Measurements from ENCODE around the gene NIPBL. TPM values are rescaled to one million over a fixed set of nuclear protein-coding genes. Genes with fewer than 3 reads are reported as not detected.
A peak's percentile ranks its signal among the peaks of the same experiment; 100 is the strongest.

NIPBL gene
- total and polyA plus RNA-seq, 2 of the 13 experiments (the other 11 are each of a cell fraction or from before 2014, with no cell fraction given): 12.3 to 32.3 TPM

GRCh38 chr5:37086466-37087173, 210.1 kb downstream of the NIPBL start (continued):
- TF ChIP-seq JUND (CRISPR knock-in tag; IDR thresholded peaks at IDR 0.05) (no peak), HHEX (CRISPR knock-in tag; IDR thresholded peaks at IDR 0.05) (peak; percentile 94), HDAC2 (CRISPR knock-in tag; IDR thresholded peaks at IDR 0.05) (0 out of 2 replicates have a peak, but pooled peaks have one; percentile 21), RARA (CRISPR knock-in tag; IDR thresholded peaks at IDR 0.05) (0 out of 2 replicates have a peak, but pooled peaks have one; percentile 10), ZNF567 (CRISPR knock-in tag; IDR thresholded peaks at IDR 0.05; ENCODE audit: borderline replicate concordance) (no peak), GPBP1L1 (CRISPR knock-in tag; IDR thresholded peaks at IDR 0.05) (no peak), NFE2 (CRISPR knock-in tag; IDR thresholded peaks at IDR 0.05) (no peak), TFE3 (CRISPR knock-in tag; IDR thresholded peaks at IDR 0.05) (no peak), GRHL1 (CRISPR knock-in tag; conservative IDR thresholded peaks at IDR 0.05) (no peak), KDM1A (CRISPR knock-in tag; IDR thresholded peaks at IDR 0.05) (no peak), ZNF382 (CRISPR knock-in tag; IDR thresholded peaks at IDR 0.05; ENCODE audit: borderline replicate concordance) (no peak), RBM39 (IDR thresholded peaks at IDR 0.05; ENCODE audit: low read depth, low read length, poor library complexity, severe bottlenecking) (no peak), HOXA9 (CRISPR knock-in tag; IDR thresholded peaks at IDR 0.05; ENCODE audit: borderline replicate concordance) (no peak), RELA (CRISPR knock-in tag; IDR thresholded peaks at IDR 0.05) (no peak), GZF1 (CRISPR knock-in tag; IDR thresholded peaks at IDR 0.05) (no peak), ZMYM3 (CRISPR knock-in tag; IDR thresholded peaks at IDR 0.05) (no peak), TEF (CRISPR knock-in tag; IDR thresholded peaks at IDR 0.05) (no peak), ZNF883 (CRISPR knock-in tag; IDR thresholded peaks at IDR 0.05; ENCODE audit: not compliant biosample characterization) (no peak), FOXP1 (IDR thresholded peaks at IDR 0.05) (peak; percentile 65), FOXP1 (CRISPR knock-in tag; IDR thresholded peaks at IDR 0.05) (peak; percentile 76), PLRG1 (conservative IDR thresholded peaks at IDR 0.05) (no peak), THAP7 (CRISPR knock-in tag; IDR thresholded peaks at IDR 0.05) (no peak), ZNF577 (CRISPR knock-in tag; IDR thresholded peaks at IDR 0.05; ENCODE audit: borderline replicate concordance, low read depth) (no peak), POLR2A (IDR thresholded peaks at IDR 0.05; ENCODE audit: insufficient read depth in 1 of 2, low read depth in 2 of 2, low read length in 2 of 2) (no peak), CCAR2 (optimal IDR thresholded peaks at IDR 0.05; ENCODE audit: low read depth, low read length) (no peak)

Measured in HepG2 (cell line).